Glutamatergic neuron (in vitro differentiated cells): ENCODE measurements around the gene GLIPR1L1. TPM values are rescaled to one million over a fixed set of nuclear protein-coding genes. Genes with fewer than 3 reads are reported as not detected.
"Not testable (repeated sequence)": the region's sequence is repeated elsewhere in the genome, so short reads cannot be mapped to it uniquely, and the experiment has no call there.

ENCODE experiments used
- DNase-seq: peaks from one replicate; pipeline ENCODE4 v3.0.0; 2022
- H3K27ac Mint-ChIP-seq: one replicate; pipeline ENCODE4 v1.8.0; 2020; ENCODE audit warnings: mild to moderate bottlenecking, mixed read lengths, inconsistent platforms; ENCODE audit not compliant: unreplicated experiment
- H3K27me3 Mint-ChIP-seq: one replicate; pipeline ENCODE4 v1.8.0; 2020; ENCODE audit warnings: mild to moderate bottlenecking, moderate library complexity, mixed read lengths, inconsistent platforms; ENCODE audit not compliant: unreplicated experiment
- H3K36me3 Mint-ChIP-seq: one replicate; pipeline ENCODE4 v1.8.0; 2020; ENCODE audit warnings: mild to moderate bottlenecking, mixed read lengths, inconsistent platforms; ENCODE audit not compliant: unreplicated experiment
- H3K4me1 Mint-ChIP-seq: one replicate; pipeline ENCODE4 v1.8.0; 2020; ENCODE audit warnings: mild to moderate bottlenecking, low read depth, mixed read lengths, inconsistent platforms; ENCODE audit not compliant: unreplicated experiment
- H3K4me3 Mint-ChIP-seq: one replicate; pipeline ENCODE4 v1.8.0; 2020; ENCODE audit warnings: mild to moderate bottlenecking, mixed read lengths, inconsistent platforms; ENCODE audit not compliant: unreplicated experiment
- H3K9me3 Mint-ChIP-seq: one replicate; pipeline ENCODE4 v1.8.0; 2020; ENCODE audit warnings: mild to moderate bottlenecking, moderate library complexity, mixed read lengths, inconsistent platforms; ENCODE audit not compliant: unreplicated experiment
- CTCF ChIP-seq: fragments of 200-600 bp; sonication (generic); IDR thresholded peaks from one replicate; pipeline ENCODE4 v1.5.0; 2021; ENCODE audit not compliant: partially characterized antibody, unreplicated experiment
- total RNA-seq: library from RNA; stranded (reverse); fragmentation: NEBNext Ultra II Directional; extraction: Animal tissue kit (Norgen Biotek cat#: 25700); gene quantifications from one replicate; pipeline ENCODE4 v1.2.1, GENCODE V29; 2021; ENCODE audit not compliant: unreplicated experiment

Gene GLIPR1L1
- total RNA-seq, 1 donor from 2014 or later, result not detected

- Mint-ChIP-seq H3K4me1 (peaks cover 3% of the 10 kb centered on the region), H3K9me3 (peaks cover 2% of the 10 kb centered on the region), H3K4me3 (no peak overlapping the region), H3K36me3 (no peaks in the 10 kb centered on the region), H3K27ac (no peak overlapping the region), H3K27me3 (peaks cover 2% of the 10 kb centered on the region)
- DNase-seq, result no peak
- no peak for TF ChIP-seq CTCF
These were observed 6.8 kb upstream of the GLIPR1L1 start for GRCh38 chr12:75327642-75328041.

- Mint-ChIP-seq H3K36me3 (no peaks in the 10 kb centered on the region), H3K4me1 (peaks cover 3% of the 10 kb centered on the region), H3K27me3 (peaks cover 2% of the 10 kb centered on the region), H3K4me3 (peak within 1 kb of the TSS; percentile 93), H3K9me3 (peaks cover 2% of the 10 kb centered on the region), H3K27ac (peak within 1 kb of the TSS; percentile 83)
- peak; percentile 94 for DNase-seq
- TF ChIP-seq CTCF, result no peak
These were observed 4.3 kb upstream of the GLIPR1L1 start, which contains the start of gene CAPS2 for GRCh38 chr12:75329918-75330826. Gene CAPS2, minus strand, starts transcription at chr12:75330324. Its CDS starts 3,826 bp downstream, at chr12:75326498.

GRCh38 chr12:75337905-75338304 lies 3.4 kb downstream of the GLIPR1L1 start:
- Mint-ChIP-seq H3K4me3 (no peak overlapping the region), H3K27ac (no peak overlapping the region), H3K36me3 (no peaks in the 10 kb centered on the region), H3K9me3 (no peaks in the 10 kb centered on the region), H3K4me1 (no peaks in the 10 kb centered on the region), H3K27me3 (no peaks in the 10 kb centered on the region)
- no peak for DNase-seq
- TF ChIP-seq CTCF, result no peak

- no peak for TF ChIP-seq CTCF
- no peak for DNase-seq
These were observed 7.4 kb downstream of the GLIPR1L1 start for GRCh38 chr12:75341873-75342272.

GRCh38 chr12:75345531-75345930 lies 11.1 kb downstream of the GLIPR1L1 start:
- DNase-seq, result no peak
- H3K27ac Mint-ChIP-seq, result no peak overlapping the region
- TF ChIP-seq CTCF, result no peak
- no peaks in the 10 kb centered on the region for H3K36me3 Mint-ChIP-seq
- no peaks in the 10 kb centered on the region for H3K27me3 Mint-ChIP-seq
- no peaks in the 10 kb centered on the region for H3K9me3 Mint-ChIP-seq
- no peaks in the 10 kb centered on the region for H3K4me1 Mint-ChIP-seq
- H3K4me3 Mint-ChIP-seq, result no peak overlapping the region

More at GRCh38 chr12:75341873-75342272, 7.4 kb downstream of the GLIPR1L1 start:
- H3K4me3 Mint-ChIP-seq, result no peak overlapping the region
- no peaks in the 10 kb centered on the region for H3K27me3 Mint-ChIP-seq
- H3K9me3 Mint-ChIP-seq, result no peaks in the 10 kb centered on the region
- H3K4me1 Mint-ChIP-seq, result no peaks in the 10 kb centered on the region
- H3K27ac Mint-ChIP-seq, result no peak overlapping the region
- no peaks in the 10 kb centered on the region for H3K36me3 Mint-ChIP-seq

- H3K4me3 Mint-ChIP-seq, H3K36me3 Mint-ChIP-seq, H3K27me3 Mint-ChIP-seq, H3K9me3 Mint-ChIP-seq, DNase-seq, H3K27ac Mint-ChIP-seq, H3K4me1 Mint-ChIP-seq: not testable (repeated sequence)
These were observed 11.7 kb downstream of the GLIPR1L1 start for GRCh38 chr12:75346215-75346614.
